ENCODE measurements around the gene TMEM151B.

The TMEM151B gene

DNA sequence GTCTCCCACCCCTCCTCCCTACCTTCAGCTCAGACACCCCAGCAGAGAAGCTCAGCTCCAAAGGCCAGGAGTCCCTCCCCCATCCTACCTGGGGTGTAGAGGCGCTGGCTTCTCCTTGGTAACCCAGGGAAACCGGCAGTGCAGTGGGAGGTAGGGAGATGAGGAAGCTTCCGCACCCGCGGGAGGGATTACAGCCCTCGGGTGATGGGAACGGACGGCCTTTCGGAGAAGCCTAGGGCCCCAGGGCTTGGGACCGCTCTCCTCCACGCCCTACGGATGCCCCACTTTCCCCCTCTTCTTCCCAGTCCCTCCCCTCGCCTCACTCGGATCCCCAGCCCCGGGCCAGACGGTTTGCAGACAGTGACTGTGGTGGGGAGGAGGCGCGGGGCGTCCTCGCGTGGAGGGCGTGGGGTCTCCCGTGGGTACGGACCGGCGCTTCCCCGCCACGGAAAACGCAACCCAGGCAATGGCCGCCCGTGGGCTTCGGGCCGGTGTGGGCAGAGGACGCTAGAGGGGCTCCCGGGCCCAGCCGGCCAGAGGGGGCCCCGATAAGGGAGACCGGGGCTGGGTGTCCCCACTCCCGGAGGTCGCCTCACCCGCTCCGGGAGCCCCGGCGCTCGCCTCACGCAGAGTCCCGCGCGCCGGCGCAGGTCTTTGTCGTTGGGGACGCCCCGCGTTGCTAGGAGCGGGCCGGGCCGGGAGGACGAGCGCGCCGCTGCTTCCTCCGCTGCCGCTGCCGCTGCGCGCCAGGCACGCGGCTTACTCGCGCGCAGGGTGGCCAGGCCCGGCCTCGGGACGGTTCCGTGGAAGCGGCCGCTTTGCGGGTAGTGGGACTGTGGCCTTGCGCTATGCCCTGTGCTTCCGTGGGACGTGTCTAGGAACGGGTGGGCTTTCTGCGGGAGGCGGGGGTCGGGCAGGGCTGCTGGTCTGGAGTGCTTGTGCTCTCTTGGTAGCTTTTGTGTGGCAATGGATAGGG, 27.1 kb downstream of the TMEM151B start:
- peaks cover 17% of the 10 kb centered on the region; the same call in 1 of the 2 replicates for H3K36me3 ChIP-seq (ENCODE audit: insufficient read depth, low read length)
- DNase-seq (ENCODE audit: low read depth, low spot score), result no peak
- no peaks in the 10 kb centered on the region for H3K9me3 ChIP-seq (ENCODE audit: low read depth, low read length)
- no peak; the same call in 1 of the 2 replicates for TF ChIP-seq POLR2AphosphoS5 (IDR thresholded peaks at IDR 0.05; ENCODE audit: borderline replicate concordance, low read depth, low read length)
- TF ChIP-seq EZH2 (IDR thresholded peaks at IDR 0.05), result peak; percentile 30
- TF ChIP-seq FOXP2 (optimal IDR thresholded peaks at IDR 0.05; ENCODE audit: control extremely low read depth, extremely low read length, insufficient read depth), result no peak
- no peak overlapping the region for H3K9ac ChIP-seq (ENCODE audit: insufficient read length)
- peak overlapping the region; percentile 74 for H3K4me3 ChIP-seq
- H3K27ac ChIP-seq, result no peak overlapping the region

DNA sequence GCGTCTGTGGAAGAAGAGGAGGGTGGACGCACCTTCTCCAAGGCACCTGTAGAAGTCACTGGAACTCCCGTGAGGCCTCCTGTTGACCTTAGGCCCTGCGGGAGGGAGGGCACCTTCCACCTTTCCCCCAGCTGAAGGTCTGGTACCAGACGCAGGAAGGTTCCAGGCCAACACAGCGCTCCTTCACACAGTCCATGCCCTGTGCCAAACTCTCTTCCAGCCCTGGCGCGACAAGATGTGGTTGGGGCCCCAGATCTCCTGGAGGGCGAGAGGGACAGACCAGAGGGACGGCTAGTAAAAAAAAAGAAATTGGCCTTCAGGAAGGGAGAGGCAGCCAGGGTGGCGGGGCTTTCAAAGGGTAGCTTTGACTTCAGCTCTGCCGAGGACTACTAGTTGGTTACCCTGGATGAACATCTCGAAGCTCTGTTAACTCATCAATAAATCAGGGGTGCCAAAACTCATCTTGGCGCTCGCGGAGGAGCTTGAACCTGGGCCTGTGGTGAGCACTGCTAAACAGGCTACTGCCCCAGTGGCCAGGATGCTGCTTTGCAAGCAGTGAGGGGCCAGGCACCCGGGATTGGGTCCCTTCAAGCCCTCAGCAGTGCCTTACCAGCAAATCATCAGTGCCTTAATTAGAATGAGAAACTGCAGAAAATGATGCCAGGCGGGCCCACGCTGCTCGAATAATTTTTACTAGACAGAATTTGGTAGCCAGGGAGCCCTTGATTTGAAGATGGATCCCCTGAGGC, 28.0 kb downstream of the TMEM151B start:
- DNase-seq (ENCODE audit: low read depth, low spot score), result no peak
- no peak overlapping the region for H3K27ac ChIP-seq
- no peaks in the 10 kb centered on the region for H3K9me3 ChIP-seq (ENCODE audit: low read depth, low read length)
- H3K36me3 ChIP-seq (ENCODE audit: insufficient read depth, low read length), result peaks cover 26% of the 10 kb centered on the region; the same call in 1 of the 2 replicates
- no peak overlapping the region for H3K9ac ChIP-seq (ENCODE audit: insufficient read length)
- peak overlapping the region; percentile 74 for H3K4me3 ChIP-seq
- TF ChIP-seq EZH2 (IDR thresholded peaks at IDR 0.05), result no peak
- no peak for TF ChIP-seq FOXP2 (optimal IDR thresholded peaks at IDR 0.05; ENCODE audit: control extremely low read depth, extremely low read length, insufficient read depth)
- 0 out of 2 replicates have a peak, but pooled peaks have one; percentile 34 for TF ChIP-seq POLR2AphosphoS5 (IDR thresholded peaks at IDR 0.05; ENCODE audit: borderline replicate concordance, low read depth, low read length)

- no peak overlapping the region for H3K9ac ChIP-seq (ENCODE audit: insufficient read length)
- peaks cover 32% of the 10 kb centered on the region; the same call in 1 of the 2 replicates for H3K36me3 ChIP-seq (ENCODE audit: insufficient read depth, low read length)
- H3K27ac ChIP-seq, result no peak overlapping the region
Observed at GRCh38 chr6:44298864-44299263, 28.6 kb downstream of the TMEM151B start.

DNA sequence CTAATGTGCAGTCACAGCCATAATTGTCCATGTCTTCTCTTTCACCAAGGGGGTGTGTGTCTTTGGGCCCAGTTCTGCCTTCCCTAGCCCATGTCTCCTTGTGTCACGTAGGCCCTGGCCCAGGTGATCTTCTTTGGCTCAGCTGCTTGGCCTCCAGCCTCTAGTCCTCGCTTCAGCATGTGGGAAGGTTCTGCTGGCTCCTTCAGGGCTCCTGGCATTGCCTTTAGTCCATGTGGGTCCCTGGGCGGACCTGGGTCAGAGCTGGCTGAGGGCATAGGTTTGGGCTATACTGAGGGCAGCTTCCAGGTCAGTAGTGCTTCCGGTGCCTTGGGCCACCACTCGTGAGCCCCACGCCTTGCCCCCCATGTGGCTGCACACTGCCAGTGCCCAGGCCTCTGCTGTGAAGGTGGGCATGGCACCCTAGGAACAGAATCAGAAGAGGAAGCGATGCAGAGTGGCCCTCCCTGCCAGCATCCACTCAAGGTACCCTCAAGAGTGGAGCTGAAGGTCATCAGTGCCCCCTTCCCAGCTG, 30.1 kb downstream of the TMEM151B start:
- Histone ChIP-seq H3K36me3 (ENCODE audit: insufficient read depth, low read length) (peaks cover 44% of the 10 kb centered on the region; the same call in 1 of the 2 replicates), H3K9me3 (ENCODE audit: low read depth, low read length) (no peaks in the 10 kb centered on the region), H3K27ac (no peak overlapping the region), H3K4me3 (no peak overlapping the region), H3K9ac (ENCODE audit: insufficient read length) (no peak overlapping the region)
- TF ChIP-seq EZH2 (IDR thresholded peaks at IDR 0.05), result no peak
- no peak for TF ChIP-seq FOXP2 (optimal IDR thresholded peaks at IDR 0.05; ENCODE audit: control extremely low read depth, extremely low read length, insufficient read depth)
- TF ChIP-seq POLR2AphosphoS5 (IDR thresholded peaks at IDR 0.05; ENCODE audit: borderline replicate concordance, low read depth, low read length), result no peak
- no peak for DNase-seq (ENCODE audit: low read depth, low spot score)

More at GRCh38 chr6:44298864-44299263, 28.6 kb downstream of the TMEM151B start:
- TF ChIP-seq FOXP2 (optimal IDR thresholded peaks at IDR 0.05; ENCODE audit: control extremely low read depth, extremely low read length, insufficient read depth) (no peak), EZH2 (IDR thresholded peaks at IDR 0.05) (no peak), POLR2AphosphoS5 (IDR thresholded peaks at IDR 0.05; ENCODE audit: borderline replicate concordance, low read depth, low read length) (no peak)
- H3K4me3 ChIP-seq, result no peak overlapping the region
- no peaks in the 10 kb centered on the region for H3K9me3 ChIP-seq (ENCODE audit: low read depth, low read length)
- DNase-seq (ENCODE audit: low read depth, low spot score), result no peak

GRCh38 chr6:44301106-44301505, 30.9 kb downstream of the TMEM151B start:
- no peak overlapping the region for H3K27ac ChIP-seq

DNA sequence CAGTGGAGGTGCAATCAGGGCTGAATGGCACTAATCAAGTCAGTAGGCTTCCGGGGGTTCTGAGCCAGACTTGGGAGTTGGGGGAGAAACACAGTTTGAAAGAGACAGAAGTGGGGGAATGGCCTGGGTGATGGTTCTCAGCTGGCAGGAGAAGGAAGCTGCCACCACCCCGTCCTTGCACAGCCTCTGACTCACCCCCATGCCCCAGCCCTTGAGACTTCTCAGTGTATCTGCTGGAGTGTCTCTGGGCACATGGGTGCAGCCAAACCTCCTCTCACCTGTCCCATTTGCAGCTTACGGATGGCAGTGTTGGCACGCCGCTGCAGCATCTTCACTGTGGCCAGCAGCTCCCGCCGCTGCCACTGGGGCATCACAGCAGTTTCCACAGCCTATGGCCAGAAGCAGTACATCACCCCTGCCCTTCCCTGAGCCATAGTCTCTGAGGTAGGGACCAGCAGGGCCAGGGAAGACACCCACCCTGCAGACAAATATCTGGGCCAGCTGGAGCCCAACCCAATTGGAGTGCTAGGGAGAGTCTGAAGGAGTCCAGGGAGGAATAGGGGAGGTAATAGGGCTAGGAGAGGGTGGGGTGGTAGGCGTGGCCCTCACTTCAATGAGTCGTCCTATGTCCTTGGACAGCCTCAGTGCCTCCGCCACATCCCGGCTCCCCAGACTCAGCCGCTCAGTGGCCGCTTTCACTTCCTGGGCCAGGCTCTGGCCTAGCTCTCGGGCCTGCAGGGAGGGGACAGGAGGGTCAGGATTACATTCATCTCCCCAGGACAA, 31.7 kb downstream of the TMEM151B start:
- Histone ChIP-seq H3K9me3 (ENCODE audit: low read depth, low read length) (no peaks in the 10 kb centered on the region), H3K27ac (no peak overlapping the region), H3K4me3 (no peak overlapping the region), H3K9ac (ENCODE audit: insufficient read length) (no peak overlapping the region), H3K36me3 (ENCODE audit: insufficient read depth, low read length) (peaks cover 44% of the 10 kb centered on the region; the same call in 1 of the 2 replicates)
- TF ChIP-seq FOXP2 (optimal IDR thresholded peaks at IDR 0.05; ENCODE audit: control extremely low read depth, extremely low read length, insufficient read depth) (no peak), POLR2AphosphoS5 (IDR thresholded peaks at IDR 0.05; ENCODE audit: borderline replicate concordance, low read depth, low read length) (no peak), EZH2 (IDR thresholded peaks at IDR 0.05) (no peak)
- no peak for DNase-seq (ENCODE audit: low read depth, low spot score)

More at GRCh38 chr6:44301106-44301505, 30.9 kb downstream of the TMEM151B start:
- H3K9me3 ChIP-seq (ENCODE audit: low read depth, low read length), result no peaks in the 10 kb centered on the region
- no peak overlapping the region for H3K4me3 ChIP-seq
- no peak overlapping the region for H3K9ac ChIP-seq (ENCODE audit: insufficient read length)
- TF ChIP-seq POLR2AphosphoS5 (IDR thresholded peaks at IDR 0.05; ENCODE audit: borderline replicate concordance, low read depth, low read length), result no peak
- no peak for TF ChIP-seq FOXP2 (optimal IDR thresholded peaks at IDR 0.05; ENCODE audit: control extremely low read depth, extremely low read length, insufficient read depth)
- no peak for TF ChIP-seq EZH2 (IDR thresholded peaks at IDR 0.05)
- H3K36me3 ChIP-seq (ENCODE audit: insufficient read depth, low read length), result peaks cover 44% of the 10 kb centered on the region; the same call in 1 of the 2 replicates
- DNase-seq (ENCODE audit: low read depth, low spot score), result no peak

GRCh38 chr6:44302856-44303255, 32.6 kb downstream of the TMEM151B start:
- no peaks in the 10 kb centered on the region for H3K9me3 ChIP-seq (ENCODE audit: low read depth, low read length)
- no peak overlapping the region for H3K4me3 ChIP-seq
- peaks cover 47% of the 10 kb centered on the region; the same call in 1 of the 2 replicates for H3K36me3 ChIP-seq (ENCODE audit: insufficient read depth, low read length)
- H3K9ac ChIP-seq (ENCODE audit: insufficient read length), result no peak overlapping the region
- DNase-seq (ENCODE audit: low read depth, low spot score), result no peak
- no peak overlapping the region for H3K27ac ChIP-seq
- TF ChIP-seq POLR2AphosphoS5 (IDR thresholded peaks at IDR 0.05; ENCODE audit: borderline replicate concordance, low read depth, low read length) (no peak), EZH2 (IDR thresholded peaks at IDR 0.05) (no peak), FOXP2 (optimal IDR thresholded peaks at IDR 0.05; ENCODE audit: control extremely low read depth, extremely low read length, insufficient read depth) (no peak)

Data from SK-N-MC (cell line).